ENCODE results near the gene HIGD1C. TPM values are rescaled to one million over a fixed set of nuclear protein-coding genes. Genes with fewer than 3 reads are reported as not detected.

HIGD1C gene
- total RNA-seq, 4 donors from 2014 or later = not detected

GRCh38 chr12:51000245-51000644 lies 47.9 kb downstream of the HIGD1C start:
- no peaks in the 10 kb centered on the region for H3K27me3 ChIP-seq
- H3K4me1 ChIP-seq = no peaks in the 10 kb centered on the region
- H3K9me3 ChIP-seq = no peaks in the 10 kb centered on the region
- DNase-seq (ENCODE audit: low spot score in 2 of 2) = no peak
- TF ChIP-seq POLR2A (IDR thresholded peaks at IDR 0.05) (no peak), CTCF (IDR thresholded peaks at IDR 0.05) (no peak), EP300 (IDR thresholded peaks at IDR 0.05) (no peak)
- H3K36me3 ChIP-seq = peaks cover 0 to 90% (median 17%) of the 10 kb centered on the region in 3 donors
- no peak overlapping the region for H3K27ac ChIP-seq
- H3K4me3 ChIP-seq = no peak overlapping the region
- 78 to 81% methylated on average over 7 of the region's 7 CpGs for WGBS, 2 donors

- TF ChIP-seq EP300 (IDR thresholded peaks at IDR 0.05) (no peak), CTCF (IDR thresholded peaks at IDR 0.05) (no peak), POLR2A (IDR thresholded peaks at IDR 0.05) (no peak)
- H3K4me3 ChIP-seq = no peak overlapping the region
- no peaks in the 10 kb centered on the region for H3K27me3 ChIP-seq
- 91 to 94% methylated on average over 1 of the region's 1 CpG for WGBS, 2 donors
- H3K36me3 ChIP-seq = peaks cover 0 to 90% (median 19%) of the 10 kb centered on the region in 3 donors
- H3K27ac ChIP-seq = no peak overlapping the region
- H3K9me3 ChIP-seq = no peaks in the 10 kb centered on the region
- no peak for DNase-seq (ENCODE audit: low spot score in 2 of 2)
- no peaks in the 10 kb centered on the region for H3K4me1 ChIP-seq
Measured at GRCh38 chr12:51001799-51002198, 49.5 kb downstream of the HIGD1C start.

GRCh38 chr12:51004504-51004903 lies 52.2 kb downstream of the HIGD1C start:
- H3K4me3 ChIP-seq = no peak overlapping the region
- no peaks in the 10 kb centered on the region for H3K9me3 ChIP-seq
- peaks cover 0 to 77% (median 17%) of the 10 kb centered on the region in 3 donors for H3K36me3 ChIP-seq
- TF ChIP-seq POLR2A (IDR thresholded peaks at IDR 0.05) (no peak), CTCF (IDR thresholded peaks at IDR 0.05) (no peak), EP300 (IDR thresholded peaks at IDR 0.05) (no peak)
- no peak for DNase-seq (ENCODE audit: low spot score in 2 of 2)
- no peaks in the 10 kb centered on the region for H3K27me3 ChIP-seq
- H3K27ac ChIP-seq = peak overlapping the region in 1 of 4 donors; percentile 0
- 57 to 65% methylated on average over 6 of the region's 6 CpGs for WGBS, 2 donors
- peaks cover 0 to 9% (median 3%) of the 10 kb centered on the region in 4 donors for H3K4me1 ChIP-seq

- DNase-seq (ENCODE audit: low spot score in 2 of 2) = no peak
- no peak overlapping the region for H3K4me3 ChIP-seq
- H3K27ac ChIP-seq = no peak overlapping the region
- 92 to 93% methylated on average over 3 of the region's 3 CpGs for WGBS, 2 donors
- TF ChIP-seq EP300 (IDR thresholded peaks at IDR 0.05) = no peak
- TF ChIP-seq CTCF (IDR thresholded peaks at IDR 0.05) = no peak
- TF ChIP-seq POLR2A (IDR thresholded peaks at IDR 0.05) = no peak
- no peaks in the 10 kb centered on the region for H3K9me3 ChIP-seq
- H3K4me1 ChIP-seq = peaks cover 0 to 14% (median 5%) of the 10 kb centered on the region in 4 donors
- peaks cover 0 to 72% (median 16%) of the 10 kb centered on the region in 3 donors for H3K36me3 ChIP-seq
- no peaks in the 10 kb centered on the region for H3K27me3 ChIP-seq
Measured at GRCh38 chr12:51005030-51005429, 52.7 kb downstream of the HIGD1C start.

- H3K27me3 ChIP-seq = no peaks in the 10 kb centered on the region
- no peak for TF ChIP-seq EP300 (IDR thresholded peaks at IDR 0.05)
- TF ChIP-seq CTCF (IDR thresholded peaks at IDR 0.05) = no peak
- TF ChIP-seq POLR2A (IDR thresholded peaks at IDR 0.05) = no peak
- H3K27ac ChIP-seq = no peak overlapping the region
- 66 to 89% methylated on average over 3 of the region's 3 CpGs for WGBS, 2 donors
- H3K4me3 ChIP-seq = no peak overlapping the region
- peaks cover 0 to 66% (median 13%) of the 10 kb centered on the region in 3 donors for H3K36me3 ChIP-seq
- no peaks in the 10 kb centered on the region for H3K9me3 ChIP-seq
- peaks cover 0 to 21% (median 5%) of the 10 kb centered on the region in 4 donors for H3K4me1 ChIP-seq
- no peak for DNase-seq (ENCODE audit: low spot score in 2 of 2)
Measured at GRCh38 chr12:51005671-51006070, 53.3 kb downstream of the HIGD1C start.
